GM18519 (cell line): Measurements from ENCODE around the gene LNPEP.
"Not testable (repeated sequence)": the region's sequence is repeated elsewhere in the genome, so short reads cannot be mapped to it uniquely, and the experiment has no call there.

Source experiments
- ATAC-seq: cut with Tn5 transposase; IDR thresholded peaks from one replicate; pipeline ENCODE4 v1.9.1; 2021; ENCODE audit warnings: mild to moderate bottlenecking, moderate library complexity; ENCODE audit not compliant: unreplicated experiment, low FRiP score

The LNPEP gene

DNA sequence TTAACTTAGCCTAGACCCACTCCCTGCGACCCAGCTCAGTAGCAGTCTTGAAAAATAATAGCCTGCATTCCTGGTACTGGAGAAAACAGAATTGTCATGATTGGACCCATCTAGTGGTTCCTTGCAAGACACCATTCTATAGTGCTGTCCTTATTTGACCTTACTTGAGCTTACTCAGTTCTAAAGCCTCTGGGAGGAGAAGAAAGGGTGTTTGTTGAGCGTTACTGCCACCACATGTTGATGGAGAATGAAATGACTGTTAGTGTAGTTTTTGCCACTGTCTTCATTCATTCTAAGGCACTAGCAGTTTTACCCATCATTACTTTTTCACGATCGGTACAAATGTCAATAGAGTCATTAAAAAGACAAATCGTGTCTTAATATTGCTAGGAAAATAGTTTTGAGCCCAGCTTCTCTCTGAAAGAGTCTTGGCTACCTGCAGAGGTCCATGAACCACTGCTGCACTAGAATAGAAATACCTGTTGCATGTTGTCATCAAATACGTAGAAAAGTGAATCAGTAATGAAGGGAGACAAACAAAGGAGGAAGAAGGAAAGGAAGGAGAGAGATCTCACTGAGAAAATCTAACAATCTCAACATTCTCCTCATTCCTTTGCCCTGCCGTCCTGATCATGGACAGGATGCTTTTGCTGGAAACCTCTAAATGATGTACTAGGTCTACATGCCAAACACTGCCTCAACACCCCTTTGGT, 110.5 kb downstream of the LNPEP start:
- no peak for ATAC-seq

DNA sequence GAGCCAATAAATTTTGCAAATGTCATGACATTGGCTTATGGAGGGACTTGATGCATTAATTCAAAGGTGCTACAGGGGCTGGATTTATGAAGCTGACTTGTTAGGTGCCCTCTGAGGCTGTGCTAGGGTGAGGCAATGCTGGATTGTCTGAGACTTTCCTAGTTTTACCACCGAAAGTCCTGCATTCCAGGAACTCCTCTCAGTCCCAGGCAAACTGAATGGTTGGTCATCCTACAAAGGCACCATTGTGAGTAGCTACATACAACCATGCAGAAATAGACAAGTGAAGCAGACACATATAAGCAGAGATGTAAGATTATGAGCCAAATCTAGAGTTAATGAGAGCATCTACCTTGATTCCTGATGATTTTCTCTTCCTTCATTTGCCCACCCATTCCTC, 111.2 kb downstream of the LNPEP start:
- ATAC-seq, result no peak

DNA sequence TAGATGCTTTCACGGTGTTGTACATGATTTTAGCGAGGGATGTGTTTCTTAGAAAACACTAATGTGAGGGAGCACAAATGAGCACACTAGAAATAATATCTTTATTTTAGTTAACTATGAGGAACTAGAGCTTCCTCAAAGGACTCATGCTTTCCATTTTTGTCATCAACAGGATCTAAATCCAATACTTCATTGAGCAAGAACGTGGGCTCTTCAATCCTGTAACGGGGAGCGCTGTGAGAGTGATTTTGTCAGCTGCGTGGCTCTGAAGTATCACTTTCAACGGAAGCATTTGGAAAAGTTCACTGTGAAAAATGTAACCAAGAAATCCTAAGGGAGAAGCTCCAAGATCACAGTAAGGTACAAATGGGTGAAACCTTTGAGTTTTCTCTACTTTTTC, 113.3 kb downstream of the LNPEP start:
- ATAC-seq, result no peak

DNA sequence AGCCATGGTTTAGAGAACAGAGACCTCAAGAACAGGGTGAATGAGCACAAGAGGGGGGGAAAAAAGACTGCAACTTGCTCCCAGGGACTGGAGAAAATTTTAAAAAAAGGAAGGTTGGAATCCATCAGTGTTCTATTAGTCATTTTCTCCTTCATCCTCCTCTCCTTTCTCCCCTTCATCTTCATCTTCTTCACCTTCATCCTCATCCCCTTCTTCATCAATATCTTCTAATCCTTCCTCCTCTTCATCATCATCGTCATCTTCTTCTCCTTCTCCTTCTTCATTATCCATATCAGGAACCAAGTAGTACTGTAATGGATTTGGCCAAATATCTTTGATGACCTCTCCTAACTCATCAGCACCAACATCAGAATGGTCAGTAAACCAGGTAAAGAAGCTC, 120.4 kb downstream of the LNPEP start:
- ATAC-seq, result no peak

DNA sequence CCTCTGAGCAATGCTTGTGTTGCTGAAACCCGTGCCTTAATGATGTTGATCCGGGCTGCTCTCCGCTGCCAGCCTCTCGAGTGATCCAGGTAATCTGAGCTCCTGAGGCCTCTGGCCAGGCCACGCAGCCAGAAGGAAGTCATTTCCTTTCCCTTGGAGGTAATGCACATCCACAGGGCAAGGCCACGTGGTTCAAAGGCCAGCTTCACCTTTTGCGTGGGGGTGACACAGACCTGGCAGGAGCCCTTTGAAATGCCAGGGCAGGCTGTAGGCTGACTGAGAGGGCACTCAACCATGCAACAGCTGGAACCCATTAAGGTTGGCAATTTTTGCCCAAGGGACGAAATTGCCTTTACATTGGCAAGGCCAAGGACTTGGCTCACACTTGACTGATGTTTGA, 126.2 kb downstream of the LNPEP start:
- ATAC-seq, result no peak

DNA sequence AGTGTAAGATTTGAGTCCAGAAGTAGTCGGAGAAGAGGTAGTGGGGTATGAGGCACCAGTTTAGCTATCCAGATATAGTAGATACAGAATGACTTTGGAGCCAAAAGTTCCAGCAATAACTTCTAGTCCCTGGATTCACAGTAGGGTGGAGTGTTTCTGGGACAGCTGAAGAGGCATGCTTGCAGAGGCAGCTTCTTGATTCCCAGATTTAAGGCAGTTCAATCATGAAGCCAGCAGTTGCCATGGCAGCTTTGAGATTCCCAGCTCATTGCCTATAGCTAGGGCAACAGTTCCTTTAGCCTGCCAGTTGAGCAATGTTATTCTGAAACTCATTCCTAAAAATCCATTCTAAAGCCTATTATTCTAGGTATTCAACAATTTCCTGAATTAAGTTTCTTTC, 127.4 kb downstream of the LNPEP start:
- ATAC-seq, result no peak

DNA sequence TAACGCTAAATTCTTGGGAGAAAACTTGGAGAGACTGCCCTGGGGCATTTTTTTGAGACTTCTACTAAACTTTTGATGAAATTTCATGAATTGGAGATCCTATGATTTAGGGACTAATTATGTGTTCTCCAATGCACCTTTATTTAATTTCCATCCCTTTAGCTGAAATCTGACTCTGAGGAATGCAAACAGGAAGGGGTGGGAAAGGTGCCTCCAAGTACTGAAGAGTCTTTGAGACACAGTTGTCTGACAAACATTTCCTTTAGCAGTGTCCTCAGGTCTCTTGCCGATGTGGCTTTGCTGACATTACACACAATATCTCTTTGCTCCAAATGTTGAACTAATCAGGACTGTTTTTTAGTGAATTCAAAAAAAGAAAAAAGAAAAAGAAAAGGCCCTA, 129.6 kb downstream of the LNPEP start:
- no peak for ATAC-seq

DNA sequence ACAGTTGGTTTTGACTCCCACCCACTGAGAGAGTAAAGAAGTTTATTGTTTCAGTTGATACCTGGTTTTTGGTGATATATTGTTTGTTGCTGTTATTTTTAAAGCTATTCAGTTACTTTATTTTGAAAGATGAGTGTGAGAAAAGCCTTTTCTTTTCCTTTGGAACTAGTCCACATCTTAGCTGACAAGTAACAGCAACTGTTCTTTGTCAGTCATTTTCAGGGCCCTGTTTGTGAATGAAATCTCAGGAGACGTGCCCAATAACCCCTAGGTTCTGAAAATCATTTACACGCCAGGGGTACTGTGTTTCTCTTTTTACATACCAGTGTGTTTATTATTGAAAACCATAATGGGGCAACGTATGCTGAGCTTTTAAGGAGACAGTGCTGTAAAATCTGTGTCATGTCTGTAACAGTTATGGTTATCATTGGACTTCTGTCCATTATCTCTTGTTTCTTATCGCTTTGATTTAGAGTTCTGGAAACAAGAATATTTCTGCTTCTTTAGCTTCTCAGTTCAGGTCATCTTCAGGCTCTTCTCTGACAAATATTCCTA, 131.5 kb downstream of the LNPEP start:
- no peak for ATAC-seq

DNA sequence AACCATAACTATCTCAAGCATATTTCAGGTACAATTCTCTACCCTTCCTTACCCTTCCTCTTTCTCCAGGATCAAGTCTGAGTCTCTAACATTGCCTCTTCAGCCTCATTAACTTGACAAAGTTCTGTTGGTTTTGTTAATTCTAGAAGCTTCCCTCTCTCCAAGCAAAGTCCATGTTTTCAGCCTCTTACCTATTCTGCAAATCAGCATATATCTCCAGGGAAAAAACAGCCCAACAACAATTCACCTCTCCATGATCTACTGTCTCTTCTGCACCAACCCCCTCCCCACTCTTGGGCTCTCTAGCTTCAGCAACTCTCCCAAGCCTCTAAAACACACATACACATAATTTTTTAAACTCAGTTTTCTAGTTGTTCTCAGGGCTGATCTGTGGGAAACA, 134.4 kb downstream of the LNPEP start:
- ATAC-seq, result no peak

DNA sequence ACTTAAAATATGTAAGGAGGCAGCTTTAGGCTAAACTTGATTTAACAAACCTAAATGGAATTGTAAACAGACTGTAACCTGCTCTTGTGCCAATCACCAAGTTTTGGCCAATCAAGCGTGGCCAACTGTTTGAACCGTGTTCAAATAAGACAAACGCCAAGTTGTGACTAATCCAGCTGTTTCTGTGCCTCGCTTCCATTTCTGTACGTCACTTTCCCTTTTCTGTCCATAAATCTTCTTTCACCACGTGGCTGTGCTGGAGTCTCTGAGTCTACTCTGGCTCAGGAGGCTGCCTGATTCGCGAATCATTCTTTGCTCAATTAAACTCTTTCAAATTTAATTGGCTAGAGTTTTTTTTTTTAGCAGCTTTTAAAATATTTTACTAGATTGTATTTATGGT, 135.2 kb downstream of the LNPEP start:
- no peak for ATAC-seq

DNA sequence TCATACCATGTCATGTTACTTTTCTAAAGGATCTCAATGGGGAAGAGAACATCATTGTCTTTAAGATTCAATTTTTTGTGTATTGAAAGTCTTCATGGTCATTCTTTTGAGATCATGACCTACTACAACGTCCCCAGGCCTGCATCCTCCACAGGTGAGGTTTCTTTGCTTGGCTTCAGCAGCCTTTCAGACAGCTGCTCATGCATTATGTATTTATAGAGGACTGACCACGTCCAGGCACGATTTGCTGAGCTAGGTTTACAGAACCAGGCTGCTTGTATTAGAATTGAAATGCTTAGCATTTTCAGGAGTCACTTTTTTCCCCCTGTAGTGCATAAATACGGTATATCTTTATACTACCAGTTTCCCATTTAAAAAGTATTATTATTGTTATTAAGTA, 136.1 kb downstream of the LNPEP start:
- ATAC-seq, result no peak

DNA sequence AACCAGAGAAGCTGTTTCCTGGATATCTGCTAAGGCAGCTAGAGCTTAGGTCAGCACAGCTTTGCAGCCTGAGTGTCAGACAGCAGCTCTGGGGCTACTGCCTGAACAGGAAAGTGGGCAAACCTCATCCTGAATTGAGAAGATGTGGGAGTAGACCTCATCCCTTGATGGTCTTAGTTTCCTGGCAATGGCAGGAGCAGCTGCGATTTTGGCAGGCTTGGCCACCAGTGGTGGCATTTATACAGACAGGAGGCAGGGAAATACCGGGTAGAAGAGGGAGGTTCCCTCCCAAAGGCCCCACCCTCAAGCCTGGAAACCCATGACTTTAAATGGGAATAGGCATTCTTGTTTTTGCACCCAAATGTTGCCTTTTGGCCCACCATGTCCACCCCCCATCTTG, 136.8 kb downstream of the LNPEP start:
- no peak for ATAC-seq

DNA sequence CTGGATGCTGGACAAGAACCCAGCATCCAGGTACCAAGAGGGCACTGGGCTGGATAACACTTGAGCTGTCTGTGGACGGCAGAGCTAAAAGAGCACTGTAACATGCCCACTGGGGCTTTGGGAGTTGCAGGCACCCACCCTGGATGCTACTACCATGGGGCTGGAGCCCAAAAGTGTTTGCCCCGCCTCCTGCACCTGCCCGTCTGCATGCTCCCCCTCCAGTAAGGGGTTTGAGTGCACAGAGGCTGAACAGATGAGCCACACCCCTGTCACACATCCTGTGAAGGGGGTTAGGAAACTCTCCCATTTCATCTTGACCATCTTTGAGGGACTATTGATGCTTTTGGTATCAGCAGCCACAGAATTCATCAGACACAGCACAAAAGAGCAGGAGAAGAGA, 137.5 kb downstream of the LNPEP start:
- ATAC-seq, result no peak

DNA sequence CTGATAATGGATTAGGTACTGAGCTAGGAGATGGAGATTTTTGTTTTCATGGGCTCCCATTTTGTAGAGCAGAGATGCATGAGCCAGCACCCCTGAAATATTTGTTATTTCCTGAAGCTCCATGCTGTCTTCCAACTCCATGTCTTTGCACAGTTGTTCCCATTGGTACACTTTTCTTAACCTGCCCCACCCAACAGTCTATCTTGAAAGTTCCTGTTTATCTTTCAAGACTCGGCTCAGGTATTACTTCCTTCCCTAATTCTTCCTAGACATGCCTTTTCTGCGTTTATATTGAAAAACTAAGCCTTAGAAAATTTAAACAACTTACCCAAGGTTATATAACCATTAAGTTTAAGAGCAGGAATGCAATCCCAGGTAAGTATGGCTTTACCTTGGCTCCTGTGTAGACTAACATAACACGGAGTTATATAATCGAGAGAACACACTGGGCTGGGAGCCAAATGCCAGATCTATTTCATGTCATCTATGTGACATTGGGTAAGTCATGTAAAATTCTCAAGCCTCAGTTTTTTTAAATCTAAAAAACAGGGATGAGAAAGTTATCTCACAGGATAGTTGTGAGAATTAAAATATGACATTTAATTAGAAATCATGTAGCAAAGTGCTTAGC, 139.1 kb downstream of the LNPEP start:
- no peak for ATAC-seq

DNA sequence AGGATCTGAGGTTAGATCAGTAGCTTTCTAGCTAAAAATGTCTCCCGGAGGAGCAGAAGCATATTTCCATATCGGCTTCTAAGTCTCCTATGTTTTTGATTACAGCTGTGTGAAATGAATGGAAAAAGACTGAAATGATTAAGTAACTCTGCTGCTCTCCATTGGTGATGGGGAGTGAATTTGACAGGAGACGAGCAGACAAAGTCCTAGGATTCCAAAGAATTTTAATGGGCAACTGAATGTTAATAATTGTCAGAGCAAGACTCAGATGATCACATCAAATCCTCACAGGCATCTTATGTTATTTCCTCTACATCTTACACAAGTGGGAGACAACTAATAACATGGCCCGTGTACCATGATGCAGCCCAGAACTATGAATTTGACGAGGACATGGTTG, 139.8 kb downstream of the LNPEP start:
- no peak for ATAC-seq

DNA sequence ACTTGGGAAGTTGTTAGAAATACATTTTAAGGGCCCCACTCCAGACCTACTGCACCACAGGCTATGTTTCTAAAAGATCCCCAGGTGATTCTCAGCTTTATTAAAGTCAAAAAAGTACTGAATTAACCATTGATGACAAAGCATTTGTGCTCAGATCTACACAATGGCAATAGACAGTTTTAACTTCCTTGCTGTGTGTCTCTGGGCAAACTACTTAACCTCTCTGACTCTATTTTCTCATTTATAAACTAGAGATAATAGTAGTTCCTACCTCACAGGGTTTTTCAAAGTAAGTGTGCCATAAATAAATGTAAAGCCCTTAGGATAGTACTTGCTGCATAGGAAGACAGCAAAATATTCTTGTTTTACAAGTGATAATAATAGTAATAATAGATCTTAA, 140.2 kb downstream of the LNPEP start:
- ATAC-seq, result no peak

DNA sequence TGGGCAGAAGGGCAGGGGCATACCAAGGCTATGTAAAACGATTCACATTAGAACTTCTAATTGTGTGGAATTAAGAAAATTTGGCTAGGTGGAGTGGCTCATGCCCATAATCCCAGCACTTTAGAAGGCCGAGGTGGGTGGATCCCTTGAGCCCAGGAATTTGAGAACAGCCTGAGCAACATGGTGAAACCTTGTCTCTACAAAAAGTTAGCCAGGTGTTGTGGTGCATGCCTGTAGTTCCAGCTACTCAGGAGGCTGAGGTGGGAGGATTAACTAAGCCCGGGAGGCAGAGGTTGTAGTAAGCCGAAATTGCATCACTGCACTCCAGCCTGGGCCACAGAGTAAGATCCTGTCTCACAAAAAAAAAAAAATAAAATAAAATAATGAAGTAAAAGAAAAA, 141.4 kb downstream of the LNPEP start:
- ATAC-seq, result no peak

DNA sequence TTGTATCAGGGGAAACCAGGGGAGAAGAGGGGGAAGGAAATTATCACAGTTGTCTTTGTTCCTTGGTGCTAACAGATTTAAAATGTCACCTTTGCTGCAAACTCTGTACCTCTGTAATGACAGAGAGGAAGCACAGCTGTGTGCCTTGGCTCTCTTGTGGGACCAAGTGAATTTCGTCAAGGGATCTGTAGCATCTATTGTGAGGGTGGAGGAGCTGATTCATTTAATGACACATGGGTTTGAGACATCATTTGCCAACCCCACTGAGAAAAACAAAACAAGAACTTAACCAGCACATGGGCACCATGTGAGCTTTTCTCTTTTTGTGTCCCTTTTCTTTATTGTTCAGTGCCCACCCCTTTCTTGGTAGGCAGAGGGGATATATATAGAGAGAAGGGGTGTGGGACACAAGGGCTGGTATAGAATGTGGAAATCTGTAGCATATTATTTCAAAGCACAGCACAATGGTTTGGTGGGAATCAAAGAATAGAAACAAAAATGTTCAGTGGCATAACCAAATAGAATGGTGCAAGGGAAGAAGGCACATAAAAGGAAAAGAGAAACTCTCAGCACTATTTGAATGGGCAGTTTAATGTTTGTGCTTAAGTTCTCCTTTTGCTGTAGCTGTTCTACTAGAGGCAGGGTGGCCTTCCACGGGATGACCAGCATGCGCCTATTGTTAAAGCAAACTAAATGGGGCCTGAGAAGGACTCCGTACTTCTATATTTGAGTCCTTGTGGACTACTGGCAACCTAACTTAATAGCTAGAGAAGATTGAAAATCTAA, 143.3 kb downstream of the LNPEP start:
- no peak for ATAC-seq

DNA sequence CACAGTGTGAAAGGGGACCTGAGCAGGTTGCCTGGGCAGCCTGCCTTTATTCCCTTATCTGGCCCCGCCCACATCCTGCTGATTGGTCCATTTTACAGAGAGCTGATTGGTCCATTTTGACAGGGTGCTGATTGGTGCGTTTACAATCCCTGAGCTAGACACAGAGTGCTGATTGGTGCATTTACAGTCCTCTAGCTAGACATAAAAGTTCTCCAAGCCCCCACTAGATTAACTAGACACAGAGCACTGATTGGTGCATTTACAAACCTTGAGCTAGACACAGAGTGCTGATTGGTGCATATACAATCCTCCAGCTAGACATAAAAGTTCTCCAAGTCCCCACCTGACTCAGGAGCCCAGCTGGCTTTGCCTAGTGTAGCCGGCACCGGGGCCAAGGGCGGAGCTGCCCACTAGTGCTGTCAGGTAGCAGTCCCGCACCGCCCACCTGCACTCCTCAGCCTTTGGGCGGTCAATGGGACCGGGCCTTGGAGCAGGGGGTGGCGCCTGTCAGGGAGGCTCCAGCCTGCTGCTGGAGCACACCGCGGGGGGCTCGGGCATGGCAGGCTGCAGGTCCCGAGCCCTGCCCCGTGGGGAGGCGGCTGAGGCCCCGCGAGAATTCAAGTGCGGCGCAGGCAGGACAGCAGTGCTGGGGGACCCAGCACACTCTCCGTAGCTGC, 149.0 kb downstream of the LNPEP start:
- ATAC-seq, result not testable (repeated sequence)

DNA sequence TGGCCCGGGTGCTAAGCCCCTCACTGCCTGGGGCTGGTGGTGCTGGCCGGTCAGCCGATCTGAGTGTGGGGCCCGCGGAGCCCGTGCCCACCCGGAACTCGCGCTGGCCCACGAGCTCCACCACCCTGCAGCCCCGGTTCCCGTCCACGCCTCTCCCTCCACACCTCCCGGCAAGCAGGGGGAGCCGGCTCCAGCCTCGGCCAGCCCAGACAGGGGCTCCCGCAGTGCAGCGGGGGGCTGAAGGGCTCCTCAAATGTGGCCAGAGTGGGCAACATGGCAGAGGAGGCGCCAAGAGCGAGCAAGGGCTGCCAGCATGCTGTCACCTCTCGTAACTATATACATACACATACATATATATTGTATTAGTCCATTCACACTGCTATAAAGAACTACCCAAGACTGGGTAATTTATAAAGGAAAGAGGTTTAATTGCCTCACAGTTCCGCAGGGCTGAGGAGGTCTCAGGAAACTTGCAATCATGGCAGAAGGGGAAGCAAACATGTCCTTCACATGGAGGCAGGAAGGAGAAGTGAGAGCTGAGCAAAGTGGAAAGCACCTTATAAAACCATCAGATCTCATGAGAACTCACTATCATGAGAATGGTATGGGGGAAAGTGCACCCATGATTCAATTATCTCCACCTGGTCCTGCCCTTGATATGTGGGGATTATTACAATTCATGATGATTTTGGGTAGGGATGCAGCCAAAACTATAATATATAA, 149.7 kb downstream of the LNPEP start:
- no peak for ATAC-seq
